HL-60 (cell line): Measurements from ENCODE around the gene CHAD.
A peak's percentile ranks its signal among the peaks of the same experiment; 100 is the strongest.

Experiments
- DNase-seq, 2 experiments: peaks; one replicate each; pipeline ENCODE4 v3.0.0-alpha.2; 2010 to 2020; ENCODE audit warnings: low read depth in 1 of 2, low spot score in 1 of 2
- H3K27ac ChIP-seq: fragments of 250-450 bp; sonication (Bioruptor Pico); replicated peaks from 2 replicates; pipeline ENCODE4 v1.5.1; 2020; ENCODE audit warnings: mild to moderate bottlenecking, moderate library complexity
- H3K27me3 ChIP-seq: fragments of 250-450 bp; sonication (Bioruptor Pico); 2 replicates; pipeline ENCODE4 v1.5.1; 2021; ENCODE audit warnings: mild to moderate bottlenecking, moderate library complexity; ENCODE audit not compliant: insufficient read depth, poor library complexity, severe bottlenecking
- H3K4me3 ChIP-seq: replicated peaks from 2 replicates; pipeline ENCODE4 v1.5.1; 2011; ENCODE audit warnings: mild to moderate bottlenecking, control low read depth, low read length; ENCODE audit not compliant: insufficient read depth
- GABPA ChIP-seq: IDR thresholded peaks from 2 replicates; pipeline ENCODE4 v1.6.1; 2012; ENCODE audit warnings: low read depth
- POLR2AphosphoS5 ChIP-seq: IDR thresholded peaks from 2 replicates; pipeline ENCODE4 v1.6.1; 2012; ENCODE audit warnings: low read depth
- SPI1 ChIP-seq: IDR thresholded peaks from 2 replicates; pipeline ENCODE4 v1.6.1; 2012; ENCODE audit warnings: low read depth, mild to moderate bottlenecking, borderline replicate concordance
- TF ChIP-seq, protein P1 (sequence below): IDR thresholded peaks from 2 replicates; pipeline ENCODE4 v1.6.1; 2012; ENCODE audit warnings: low read depth; ENCODE audit not compliant: insufficient replicate concordance
- TF ChIP-seq, protein P2 (sequence below): IDR thresholded peaks from one replicate; pipeline ENCODE4 v1.5.1; 2011; ENCODE audit warnings: low read length, control low read depth, inconsistent platforms; ENCODE audit not compliant: insufficient read depth

The CHAD gene

DNA sequence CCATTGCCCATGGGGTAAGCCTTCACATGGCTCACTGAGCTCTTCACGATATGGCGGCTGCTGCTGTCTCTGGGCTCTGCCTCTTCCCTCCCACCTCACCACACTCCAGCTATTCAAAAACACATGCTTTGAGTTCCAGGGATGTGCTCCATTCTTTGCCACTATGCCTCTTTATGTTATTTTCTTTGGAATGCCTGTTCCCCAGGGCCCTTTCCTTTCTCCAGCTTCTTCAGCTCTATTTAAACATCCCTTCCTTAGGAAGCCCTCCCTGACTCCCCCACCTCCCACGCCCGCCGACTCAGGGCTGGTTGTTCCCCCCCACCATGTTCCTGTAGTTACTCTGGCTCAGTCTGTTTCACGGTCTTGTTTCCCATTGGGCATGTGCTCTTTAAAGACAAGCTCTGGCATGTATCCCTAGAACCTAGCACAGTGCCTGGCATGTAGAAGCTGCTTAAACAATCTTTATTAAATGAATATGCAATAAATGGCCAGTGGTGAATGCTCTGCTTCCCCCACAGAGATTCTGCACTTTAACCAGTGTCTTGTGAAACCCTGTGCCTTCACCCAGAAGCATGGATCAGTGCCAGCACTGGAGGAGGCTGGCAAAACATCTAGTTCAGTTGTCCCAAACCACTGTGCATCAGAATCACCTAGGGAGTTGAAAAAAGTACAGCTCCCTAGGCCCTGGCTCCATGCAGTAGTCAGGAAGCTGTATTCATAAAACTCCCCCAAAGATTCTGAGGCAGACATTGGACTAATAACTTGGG, 46.4 kb upstream of the CHAD start:
- TF ChIP-seq POLR2AphosphoS5 (no peak), SPI1 (no peak), GABPA (no peak)
- TF ChIP-seq, protein P1, sequence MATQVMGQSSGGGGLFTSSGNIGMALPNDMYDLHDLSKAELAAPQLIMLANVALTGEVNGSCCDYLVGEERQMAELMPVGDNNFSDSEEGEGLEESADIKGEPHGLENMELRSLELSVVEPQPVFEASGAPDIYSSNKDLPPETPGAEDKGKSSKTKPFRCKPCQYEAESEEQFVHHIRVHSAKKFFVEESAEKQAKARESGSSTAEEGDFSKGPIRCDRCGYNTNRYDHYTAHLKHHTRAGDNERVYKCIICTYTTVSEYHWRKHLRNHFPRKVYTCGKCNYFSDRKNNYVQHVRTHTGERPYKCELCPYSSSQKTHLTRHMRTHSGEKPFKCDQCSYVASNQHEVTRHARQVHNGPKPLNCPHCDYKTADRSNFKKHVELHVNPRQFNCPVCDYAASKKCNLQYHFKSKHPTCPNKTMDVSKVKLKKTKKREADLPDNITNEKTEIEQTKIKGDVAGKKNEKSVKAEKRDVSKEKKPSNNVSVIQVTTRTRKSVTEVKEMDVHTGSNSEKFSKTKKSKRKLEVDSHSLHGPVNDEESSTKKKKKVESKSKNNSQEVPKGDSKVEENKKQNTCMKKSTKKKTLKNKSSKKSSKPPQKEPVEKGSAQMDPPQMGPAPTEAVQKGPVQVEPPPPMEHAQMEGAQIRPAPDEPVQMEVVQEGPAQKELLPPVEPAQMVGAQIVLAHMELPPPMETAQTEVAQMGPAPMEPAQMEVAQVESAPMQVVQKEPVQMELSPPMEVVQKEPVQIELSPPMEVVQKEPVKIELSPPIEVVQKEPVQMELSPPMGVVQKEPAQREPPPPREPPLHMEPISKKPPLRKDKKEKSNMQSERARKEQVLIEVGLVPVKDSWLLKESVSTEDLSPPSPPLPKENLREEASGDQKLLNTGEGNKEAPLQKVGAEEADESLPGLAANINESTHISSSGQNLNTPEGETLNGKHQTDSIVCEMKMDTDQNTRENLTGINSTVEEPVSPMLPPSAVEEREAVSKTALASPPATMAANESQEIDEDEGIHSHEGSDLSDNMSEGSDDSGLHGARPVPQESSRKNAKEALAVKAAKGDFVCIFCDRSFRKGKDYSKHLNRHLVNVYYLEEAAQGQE: no peak
- TF ChIP-seq, protein P2, sequence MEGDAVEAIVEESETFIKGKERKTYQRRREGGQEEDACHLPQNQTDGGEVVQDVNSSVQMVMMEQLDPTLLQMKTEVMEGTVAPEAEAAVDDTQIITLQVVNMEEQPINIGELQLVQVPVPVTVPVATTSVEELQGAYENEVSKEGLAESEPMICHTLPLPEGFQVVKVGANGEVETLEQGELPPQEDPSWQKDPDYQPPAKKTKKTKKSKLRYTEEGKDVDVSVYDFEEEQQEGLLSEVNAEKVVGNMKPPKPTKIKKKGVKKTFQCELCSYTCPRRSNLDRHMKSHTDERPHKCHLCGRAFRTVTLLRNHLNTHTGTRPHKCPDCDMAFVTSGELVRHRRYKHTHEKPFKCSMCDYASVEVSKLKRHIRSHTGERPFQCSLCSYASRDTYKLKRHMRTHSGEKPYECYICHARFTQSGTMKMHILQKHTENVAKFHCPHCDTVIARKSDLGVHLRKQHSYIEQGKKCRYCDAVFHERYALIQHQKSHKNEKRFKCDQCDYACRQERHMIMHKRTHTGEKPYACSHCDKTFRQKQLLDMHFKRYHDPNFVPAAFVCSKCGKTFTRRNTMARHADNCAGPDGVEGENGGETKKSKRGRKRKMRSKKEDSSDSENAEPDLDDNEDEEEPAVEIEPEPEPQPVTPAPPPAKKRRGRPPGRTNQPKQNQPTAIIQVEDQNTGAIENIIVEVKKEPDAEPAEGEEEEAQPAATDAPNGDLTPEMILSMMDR: no peak
- H3K4me3 ChIP-seq: no peak overlapping the region
- H3K27me3 ChIP-seq: no peaks in the 10 kb centered on the region
- DNase-seq: peak in 1 of 2 experiments; percentile 57
- H3K27ac ChIP-seq: no peak overlapping the region

DNA sequence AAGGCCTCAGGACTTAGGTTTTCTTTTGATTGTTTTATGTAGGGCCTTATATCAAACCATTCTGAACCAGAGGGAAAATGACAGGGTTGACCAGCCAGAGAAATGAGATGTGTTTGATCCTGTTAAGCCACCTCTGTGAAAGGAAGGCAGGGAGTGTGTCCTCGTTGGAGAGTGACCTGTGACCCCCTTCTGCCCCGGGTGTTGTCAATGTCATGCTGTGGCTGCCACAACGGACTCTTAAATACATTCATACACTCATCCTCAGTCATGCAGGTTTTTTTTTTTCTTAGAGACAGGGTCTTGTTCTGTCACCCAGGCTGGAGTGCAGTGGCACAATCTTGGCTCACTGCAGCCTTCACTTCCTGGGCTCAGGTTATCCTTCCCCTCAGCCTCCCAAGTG, 45.7 kb upstream of the CHAD start:
- Histone ChIP-seq H3K27me3 (no peaks in the 10 kb centered on the region), H3K4me3 (no peak overlapping the region), H3K27ac (no peak overlapping the region)
- no peak for DNase-seq
- TF ChIP-seq, protein P2: no peak

DNA sequence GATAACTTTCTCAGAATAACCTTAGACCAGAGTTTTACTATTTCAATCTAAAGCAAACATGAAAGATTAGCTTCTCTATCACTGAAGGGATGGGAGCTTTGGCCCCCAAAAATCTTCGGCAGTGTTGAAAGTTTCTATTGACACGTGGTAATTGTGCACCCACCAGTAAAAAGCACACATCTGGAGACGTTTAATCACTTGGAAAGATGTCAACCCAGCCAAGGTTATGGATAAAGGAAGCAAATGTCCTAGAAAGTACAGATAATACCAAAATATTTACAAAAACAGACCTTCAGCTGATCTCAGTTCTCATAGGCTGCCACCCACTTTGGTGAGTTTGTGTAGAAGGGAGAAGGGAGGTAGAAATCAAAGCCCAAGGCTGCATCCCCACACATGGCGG, 44.8 kb upstream of the CHAD start:
- H3K27ac ChIP-seq: no peak overlapping the region
- no peaks in the 10 kb centered on the region for H3K27me3 ChIP-seq
- no peak for DNase-seq
- TF ChIP-seq, protein P1: no peak
- TF ChIP-seq GABPA (no peak), POLR2AphosphoS5 (no peak)
- H3K4me3 ChIP-seq: no peak overlapping the region

DNA sequence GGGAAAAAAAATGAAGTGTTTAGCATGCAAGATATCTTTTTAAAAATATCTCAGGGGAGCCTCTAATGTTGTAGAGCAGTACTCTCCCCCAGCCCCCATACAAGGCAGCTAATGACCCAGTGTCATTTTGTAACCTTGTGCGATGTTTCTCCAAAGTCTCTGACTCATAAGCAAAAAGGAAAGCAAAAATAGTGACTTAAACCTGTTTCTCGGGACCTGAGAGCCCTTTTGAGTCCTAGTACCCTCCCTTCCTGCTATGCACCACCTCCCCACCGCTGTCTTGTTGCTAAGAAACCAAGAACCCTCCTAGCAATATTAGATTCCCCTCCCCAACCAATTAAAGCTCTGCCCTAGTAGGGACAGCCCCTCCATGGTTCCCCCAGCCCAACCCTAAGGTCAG, 42.4 kb upstream of the CHAD start:
- DNase-seq: no peak
- TF ChIP-seq, protein P2: no peak
- TF ChIP-seq, protein P1: no peak
- TF ChIP-seq GABPA (no peak), SPI1 (no peak), POLR2AphosphoS5 (no peak)
- Histone ChIP-seq H3K27ac (no peak overlapping the region), H3K27me3 (no peaks in the 10 kb centered on the region), H3K4me3 (no peak overlapping the region)
